ENCODE data around the gene HOXA3.
A peak's percentile ranks its signal among the peaks of the same experiment; 100 is the strongest.

The HOXA3 gene

DNA sequence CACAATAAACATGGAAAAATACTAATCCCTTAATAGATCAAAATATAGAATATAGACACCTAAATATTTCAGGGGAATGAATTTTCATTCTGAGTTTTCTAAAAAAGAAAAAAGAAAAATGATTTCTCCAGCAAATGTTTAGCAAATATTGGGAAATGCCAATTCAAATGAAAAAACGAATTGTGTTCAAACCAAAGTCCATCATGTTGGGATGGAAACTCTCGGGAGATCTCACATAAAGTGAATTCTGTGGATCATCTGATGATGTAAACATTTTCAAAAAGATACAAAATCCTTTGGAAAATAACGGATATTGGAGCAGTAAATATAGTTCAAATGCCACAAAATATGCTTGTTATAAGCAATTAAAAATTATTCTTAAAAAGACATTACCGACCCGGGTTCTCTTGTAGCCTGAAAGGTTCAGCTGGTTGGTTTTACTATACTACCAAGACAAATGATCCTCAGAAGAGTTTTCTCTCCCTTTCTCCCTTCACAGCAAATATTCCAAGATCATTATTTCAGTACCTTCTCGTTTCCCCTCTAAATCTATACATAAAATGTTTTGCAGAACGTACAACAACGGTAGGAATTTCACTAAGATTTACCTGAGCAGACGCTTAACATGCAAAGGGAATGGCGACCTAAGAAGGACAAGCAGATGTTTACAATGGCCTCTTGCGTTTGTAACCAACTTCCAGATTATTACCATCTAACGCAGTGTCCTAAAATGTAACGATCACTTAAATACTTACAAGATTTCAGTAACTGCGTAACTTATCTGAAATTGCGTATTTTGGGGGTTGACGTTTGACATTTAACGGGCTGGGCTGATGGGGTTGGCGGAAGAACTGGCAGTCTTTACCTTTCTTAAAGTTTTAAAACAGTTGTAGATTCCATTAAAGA is 45.0 kb upstream of the HOXA3 start:
- H4K20me1 ChIP-seq: peaks cover 0 to 95% (median 66%) of the 10 kb centered on the region in 11 experiments; a peak in 19 of 22 replicates

DNA sequence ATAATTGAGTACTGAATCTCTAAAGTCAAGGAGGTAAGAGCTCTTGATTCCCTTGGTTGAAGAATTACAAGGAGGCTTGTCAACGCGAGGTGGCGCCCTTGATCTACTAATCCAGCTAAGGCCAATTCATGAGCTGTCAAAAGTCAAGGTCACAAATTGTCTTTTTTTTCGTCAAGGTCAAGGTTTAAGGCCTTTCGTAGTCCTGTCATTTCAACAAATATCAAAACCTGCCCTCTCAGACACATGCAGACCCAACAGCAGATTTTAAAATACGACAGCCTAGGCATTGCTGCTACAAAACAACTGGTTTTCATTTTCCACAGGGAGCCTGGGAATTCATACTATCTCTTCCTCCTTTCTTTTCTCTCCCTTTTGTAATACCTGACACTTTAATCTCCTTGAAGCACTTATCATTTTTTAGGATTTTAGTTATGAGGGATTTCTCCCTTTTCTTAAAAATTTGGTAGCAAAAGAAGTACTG is 43.9 kb upstream of the HOXA3 start:
- peaks cover 0 to 10% (median 0%) of the 10 kb centered on the region in 11 experiments; a peak in 3 of 22 replicates for H3K9me3 ChIP-seq (replicated peaks in 1 of 11)
- no peak overlapping the region for H3K4me3 ChIP-seq
- no peak for TF ChIP-seq Cebpa-rat (IDR thresholded peaks at IDR 0.05)
- H3K4me1 ChIP-seq: peaks cover 21 to 39% (median 26%) of the 10 kb centered on the region in 10 experiments; a peak in 19 of 20 replicates
- H3K9ac ChIP-seq: no peak overlapping the region
- peaks cover 100% of the 10 kb centered on the region in 11 experiments for H3K27me3 ChIP-seq
- H3K27ac ChIP-seq: no peak overlapping the region
- peak overlapping the region in 1 of 11 experiments; percentile 22; a peak in 2 of 22 replicates for H3K4me2 ChIP-seq
- no peaks in the 10 kb centered on the region for H3K36me3 ChIP-seq
- peaks cover 0 to 95% (median 70%) of the 10 kb centered on the region in 11 experiments; a peak in 19 of 22 replicates for H4K20me1 ChIP-seq

More for the DNA sequence above, 45.0 kb upstream of the HOXA3 start:
- H3K36me3 ChIP-seq: no peaks in the 10 kb centered on the region
- H3K4me2 ChIP-seq: peak overlapping the region in 1 of 11 experiments; percentile 93; a peak in 1 of 22 replicates
- H3K27ac ChIP-seq: no peak overlapping the region
- no peak overlapping the region for H3K4me3 ChIP-seq
- peaks cover 0 to 1% (median 0%) of the 10 kb centered on the region in 11 experiments; a peak in 3 of 22 replicates for H3K9me3 ChIP-seq (replicated peaks in 1 of 11)
- peaks cover 22 to 50% (median 31%) of the 10 kb centered on the region in 10 experiments; a peak in 19 of 20 replicates for H3K4me1 ChIP-seq
- no peak overlapping the region for H3K9ac ChIP-seq
- TF ChIP-seq Cebpa-rat (IDR thresholded peaks at IDR 0.05): no peak
- H3K27me3 ChIP-seq: peaks cover 100% of the 10 kb centered on the region in 11 experiments

DNA sequence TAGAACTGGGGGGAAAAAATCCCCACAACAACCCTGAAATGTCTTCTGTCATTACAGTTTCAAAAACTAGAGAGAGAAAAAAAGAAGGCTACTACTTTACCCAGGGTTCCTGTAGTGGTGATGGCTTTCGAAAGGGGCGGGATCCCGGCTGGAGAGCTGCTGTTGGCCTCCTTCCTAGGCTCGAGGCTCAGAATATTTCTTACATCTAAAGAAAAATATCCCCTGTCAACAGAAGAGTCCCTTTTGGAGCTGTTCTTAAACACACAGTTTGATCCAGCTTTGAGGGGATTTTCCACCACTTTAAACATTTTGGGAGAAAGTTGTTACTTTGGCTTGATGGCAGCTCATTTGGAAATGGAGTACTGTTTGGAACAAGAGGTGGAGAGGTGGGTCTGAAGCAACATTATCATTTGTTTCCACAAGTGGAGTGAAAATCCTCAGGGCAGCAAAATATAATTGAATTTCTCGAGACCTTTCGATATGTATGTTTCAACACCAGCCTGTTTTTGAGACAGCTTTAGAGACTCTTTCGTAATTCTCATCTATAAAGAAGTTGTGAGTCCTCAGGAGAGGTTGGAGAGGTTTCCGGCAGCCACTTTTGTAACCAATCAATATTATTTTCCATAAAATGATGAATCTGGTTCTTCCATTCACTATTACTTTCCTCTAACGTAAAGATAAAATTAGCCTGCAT is 42.5 kb upstream of the HOXA3 start:
- no peak overlapping the region for H3K27ac ChIP-seq
- H3K9ac ChIP-seq: no peak overlapping the region
- H3K4me2 ChIP-seq: no peak overlapping the region
- no peaks in the 10 kb centered on the region for H3K36me3 ChIP-seq
- H3K9me3 ChIP-seq (replicated peaks in 1 of 11): peaks cover 0 to 13% (median 0%) of the 10 kb centered on the region in 11 experiments; a peak in 3 of 22 replicates
- no peak for TF ChIP-seq Cebpa-rat (IDR thresholded peaks at IDR 0.05)
- peaks cover 100% of the 10 kb centered on the region in 11 experiments for H3K27me3 ChIP-seq
- H3K4me3 ChIP-seq: no peak overlapping the region
- H3K4me1 ChIP-seq: peaks cover 8 to 27% (median 12%) of the 10 kb centered on the region in 10 experiments; a peak in 19 of 20 replicates
- H4K20me1 ChIP-seq: peaks cover 0 to 95% (median 72%) of the 10 kb centered on the region in 11 experiments; a peak in 19 of 22 replicates

DNA sequence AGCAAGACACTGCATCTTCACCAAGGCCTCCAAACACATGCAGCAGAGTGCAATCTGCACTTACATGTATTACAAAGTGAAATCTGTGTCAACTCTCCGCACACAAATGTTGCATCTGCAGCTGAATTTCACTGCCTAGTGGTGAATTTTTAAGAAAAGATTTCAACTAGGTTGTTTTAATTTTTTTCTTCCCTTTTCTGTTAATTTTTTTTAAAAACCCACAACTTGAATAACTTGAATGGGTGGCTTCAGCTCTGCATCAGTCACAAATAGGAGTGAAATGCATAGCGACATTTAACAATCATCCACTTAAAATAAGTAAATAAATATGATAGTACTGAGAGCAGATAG is 41.6 kb upstream of the HOXA3 start:
- H3K9me3 ChIP-seq (replicated peaks in 1 of 11): peaks cover 0 to 17% (median 0%) of the 10 kb centered on the region in 11 experiments; a peak in 3 of 22 replicates
- no peak overlapping the region for H3K9ac ChIP-seq
- no peak overlapping the region for H3K4me3 ChIP-seq
- no peak overlapping the region for H3K27ac ChIP-seq
- no peak for TF ChIP-seq Cebpa-rat (IDR thresholded peaks at IDR 0.05)
- 0 out of 22 replicates have a peak overlapping the region, but pooled peaks of 1 of the 11 experiments have one; percentile 87 for H3K4me2 ChIP-seq
- peaks cover 100% of the 10 kb centered on the region in 11 experiments for H3K27me3 ChIP-seq
- H4K20me1 ChIP-seq: peaks cover 0 to 95% (median 73%) of the 10 kb centered on the region in 11 experiments; a peak in 19 of 22 replicates
- H3K4me1 ChIP-seq: peaks cover 1 to 24% (median 3%) of the 10 kb centered on the region in 10 experiments; a peak in 19 of 20 replicates
- no peaks in the 10 kb centered on the region for H3K36me3 ChIP-seq

DNA sequence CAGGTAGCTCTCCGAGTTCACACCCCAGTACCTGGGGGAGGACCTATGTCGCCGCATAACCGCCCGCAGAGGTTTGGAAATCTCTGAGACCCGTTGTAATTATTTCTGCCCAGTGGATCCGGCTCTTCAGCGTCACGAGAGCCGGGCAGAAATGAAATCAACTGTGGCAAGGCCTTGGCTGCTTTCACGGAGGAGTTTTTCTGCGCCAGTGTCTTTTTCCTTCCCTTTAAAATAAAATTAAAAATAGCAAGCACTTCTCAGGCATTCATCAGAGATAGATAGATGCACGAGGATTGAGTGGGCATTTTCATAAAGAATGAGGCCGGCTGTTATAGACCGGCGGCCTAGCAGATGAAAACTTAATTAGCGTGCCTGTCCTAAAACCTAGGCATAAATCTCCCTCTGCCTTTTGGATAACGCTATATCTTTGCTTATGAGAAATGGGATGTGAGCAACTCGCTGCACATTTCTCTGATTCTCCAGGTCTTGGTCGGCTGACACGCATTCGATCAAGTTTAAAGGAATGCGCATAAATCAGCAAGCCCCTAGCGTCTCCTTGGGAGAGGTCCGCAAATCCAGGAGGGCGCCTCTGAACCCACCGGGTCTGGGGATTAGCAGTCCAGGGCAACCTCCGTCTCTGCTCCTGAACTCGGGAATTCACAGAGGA is 41.1 kb upstream of the HOXA3 start:
- TF ChIP-seq Cebpa-rat (IDR thresholded peaks at IDR 0.05): no peak
- peak overlapping the region in 4 of 11 experiments; percentile 52 to 87 (median 73); a peak in 7 of 22 replicates for H3K4me2 ChIP-seq
- H3K4me1 ChIP-seq: peaks cover 0 to 24% (median 6%) of the 10 kb centered on the region in 10 experiments; a peak in 10 of 20 replicates
- H3K36me3 ChIP-seq: no peaks in the 10 kb centered on the region
- peaks cover 0 to 19% (median 0%) of the 10 kb centered on the region in 11 experiments; a peak in 3 of 22 replicates for H3K9me3 ChIP-seq (replicated peaks in 1 of 11)
- H3K9ac ChIP-seq: no peak overlapping the region
- H4K20me1 ChIP-seq: peaks cover 0 to 95% (median 73%) of the 10 kb centered on the region in 11 experiments; a peak in 19 of 22 replicates
- no peak overlapping the region for H3K27ac ChIP-seq
- peak overlapping the region in 3 of 10 experiments; percentile 32 to 50 (median 43); a peak in 5 of 20 replicates for H3K4me3 ChIP-seq
- peaks cover 100% of the 10 kb centered on the region in 11 experiments for H3K27me3 ChIP-seq

DNA sequence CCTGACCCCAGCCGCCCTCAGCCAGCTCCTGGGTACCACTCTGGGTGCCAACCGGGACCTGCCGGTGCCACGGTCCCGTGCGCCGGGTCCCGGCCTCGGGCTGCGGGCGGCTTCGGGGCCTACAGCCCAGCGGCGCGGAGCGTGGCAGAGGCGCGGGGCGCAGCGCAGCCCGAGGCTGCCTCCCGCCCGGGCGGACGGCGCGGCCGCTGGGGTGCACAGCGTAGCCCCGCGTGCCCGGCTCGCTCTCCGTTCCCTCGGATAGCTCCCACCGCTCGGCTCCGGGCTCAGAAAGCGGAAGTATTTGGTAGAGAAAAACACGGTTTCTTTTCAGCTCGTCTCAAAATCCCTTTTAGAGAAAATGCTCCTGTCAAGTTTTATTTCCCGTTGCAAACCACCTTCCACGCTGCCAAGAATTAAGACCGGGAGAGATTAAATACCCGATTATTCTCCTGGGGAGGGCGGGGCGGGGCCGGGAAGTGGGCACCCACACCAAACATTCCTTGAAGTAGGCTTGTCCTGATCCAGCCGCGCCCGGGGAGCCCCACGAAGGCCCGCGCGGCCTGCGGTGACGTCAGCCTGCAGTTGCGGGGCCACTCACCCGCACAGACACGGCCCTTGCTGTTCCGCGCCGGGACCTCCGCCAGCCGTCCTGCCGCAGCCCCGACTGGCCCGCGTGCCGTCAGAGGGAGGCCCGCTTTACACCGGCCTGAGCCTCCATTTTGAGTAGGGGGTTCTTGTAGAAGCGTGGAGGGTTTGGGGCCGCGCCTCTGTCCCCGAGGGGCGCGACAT is 40.4 kb upstream of the HOXA3 start:
- peaks cover 0 to 95% (median 73%) of the 10 kb centered on the region in 11 experiments; a peak in 19 of 22 replicates for H4K20me1 ChIP-seq
- H3K9ac ChIP-seq: no peak overlapping the region
- H3K9me3 ChIP-seq (replicated peaks in 1 of 11): peaks cover 0 to 23% (median 0%) of the 10 kb centered on the region in 11 experiments; a peak in 3 of 22 replicates
- H3K27ac ChIP-seq: no peak overlapping the region
- H3K36me3 ChIP-seq: no peaks in the 10 kb centered on the region
- no peak for TF ChIP-seq Cebpa-rat (IDR thresholded peaks at IDR 0.05)
- H3K4me3 ChIP-seq: peak overlapping the region in 4 of 10 experiments; percentile 32 to 50 (median 46); a peak in 9 of 20 replicates
- H3K4me1 ChIP-seq: peaks cover 0 to 25% (median 9%) of the 10 kb centered on the region in 10 experiments; a peak in 10 of 20 replicates
- peaks cover 100% of the 10 kb centered on the region in 11 experiments for H3K27me3 ChIP-seq
- H3K4me2 ChIP-seq: peak overlapping the region in 6 of 11 experiments; percentile 32 to 87 (median 64); a peak in 11 of 22 replicates

DNA sequence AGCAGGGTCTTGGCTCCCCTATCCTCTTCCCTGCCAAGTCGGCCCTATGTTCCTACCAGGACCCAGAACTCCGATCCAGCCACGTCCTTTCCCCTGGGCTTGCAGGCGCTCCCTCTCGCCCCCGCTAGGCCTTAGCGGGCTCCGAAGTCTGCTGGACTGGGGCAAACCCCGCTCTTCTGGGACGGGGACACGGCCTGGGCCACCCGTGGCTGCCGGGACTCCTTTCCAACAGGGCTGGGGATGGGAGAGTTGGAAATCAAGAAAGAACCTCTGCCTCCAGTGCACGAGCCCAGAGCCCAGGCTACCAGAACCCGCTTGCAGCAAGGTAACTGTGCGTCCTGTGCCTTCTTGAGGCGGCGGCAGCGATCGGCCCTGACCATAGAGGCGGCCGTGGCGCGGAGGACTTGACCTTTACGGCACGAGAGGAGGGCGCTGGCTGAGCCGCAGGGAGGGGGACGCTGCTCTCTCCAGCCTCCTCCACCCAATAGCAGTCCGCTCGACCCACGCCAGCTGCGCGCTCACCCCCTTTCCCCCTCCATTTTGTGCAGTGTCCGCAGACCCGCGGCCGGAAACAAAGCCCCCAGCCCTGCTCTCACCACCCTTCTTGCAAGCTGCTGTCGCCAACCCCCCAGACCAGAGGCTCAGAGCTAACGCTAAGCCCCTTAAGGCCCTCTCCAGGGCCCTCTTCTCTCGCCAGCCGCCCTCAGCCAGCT is 39.6 kb upstream of the HOXA3 start:
- no peaks in the 10 kb centered on the region for H3K36me3 ChIP-seq
- H3K4me1 ChIP-seq: peaks cover 0 to 26% (median 9%) of the 10 kb centered on the region in 10 experiments; a peak in 10 of 20 replicates
- H3K9ac ChIP-seq: no peak overlapping the region
- peak overlapping the region in 4 of 10 experiments; percentile 32 to 50 (median 46); a peak in 7 of 20 replicates for H3K4me3 ChIP-seq
- H3K4me2 ChIP-seq: peak overlapping the region in 6 of 11 experiments; percentile 32 to 87 (median 64); a peak in 11 of 22 replicates
- peaks cover 0 to 95% (median 76%) of the 10 kb centered on the region in 11 experiments; a peak in 19 of 22 replicates for H4K20me1 ChIP-seq
- TF ChIP-seq Cebpa-rat (IDR thresholded peaks at IDR 0.05): no peak
- no peak overlapping the region for H3K27ac ChIP-seq
- H3K27me3 ChIP-seq: peaks cover 100% of the 10 kb centered on the region in 11 experiments
- H3K9me3 ChIP-seq (replicated peaks in 1 of 11): peaks cover 0 to 24% (median 0%) of the 10 kb centered on the region in 11 experiments; a peak in 3 of 22 replicates

All from BLaER1 treated with 17β-estradiol and CSF1 and Interleukin-3, amounts not matched to agents 10 nM and 100 nM (cell line).